ENCODE measurements around the gene FNTB.

- TF ChIP-seq CTCF (IDR thresholded peaks at IDR 0.05; ENCODE audit: insufficient read depth, low read depth, low read length), result no peak
- TF ChIP-seq EZH2 (IDR thresholded peaks at IDR 0.05; ENCODE audit: insufficient read depth, low read length), result no peak
Measured at GRCh38 chr14:64954491-64955240, 32.0 kb upstream of the FNTB start.

All from astrocyte (in vitro differentiated cells and primary cell).